Measurements from ENCODE around the gene POLR3E. TPM values are rescaled to one million over a fixed set of nuclear protein-coding genes. Genes with fewer than 3 reads are reported as not detected.

The POLR3E gene
- total RNA-seq, 1 experiment from 2014 or later, result 103 TPM

DNA sequence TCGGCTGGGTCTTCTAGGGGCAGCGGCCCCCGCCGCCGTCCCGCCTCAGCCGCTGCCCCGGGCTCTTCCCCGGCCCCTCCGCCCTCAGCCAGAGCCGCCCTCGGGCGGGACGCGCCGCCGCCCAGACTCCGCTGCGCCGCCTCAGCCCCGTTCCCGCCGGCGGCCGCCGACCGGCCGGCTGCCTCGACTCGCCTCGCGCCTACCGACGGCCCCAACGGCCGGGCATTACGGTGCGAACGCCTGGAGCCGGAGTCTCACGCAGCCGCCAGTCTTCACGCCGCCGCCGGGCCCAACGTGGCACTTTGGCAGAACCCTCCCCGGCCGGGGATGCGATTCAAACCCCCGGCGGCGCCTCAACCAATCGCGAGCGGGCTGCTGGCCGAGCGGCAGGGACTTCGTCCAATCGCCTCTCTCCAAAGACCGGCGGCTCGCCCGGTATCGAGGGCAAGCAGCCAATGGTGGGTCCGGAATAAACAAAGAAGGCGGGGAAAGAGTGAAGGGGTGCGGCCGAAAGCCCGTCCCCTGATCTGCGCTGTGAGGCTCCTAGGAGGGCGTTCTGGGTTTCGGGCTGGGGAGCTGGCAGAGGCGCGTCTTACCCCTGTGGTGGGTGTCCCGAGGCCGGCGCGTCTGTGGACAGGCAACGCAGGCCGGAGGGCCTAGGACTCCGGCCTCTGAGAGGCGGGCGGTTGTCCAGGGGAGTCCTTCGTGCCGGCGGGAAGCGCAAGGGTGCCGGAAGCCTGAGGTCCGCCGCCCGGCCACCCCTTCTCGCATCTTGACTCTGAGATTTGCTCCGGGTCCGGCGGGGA, 77.3 kb downstream of the POLR3E start, which contains the start of gene CDR2:
Gene CDR2 (minus strand): TSS at position 309 of the 806 bp plus-strand sequence. CDS start 310 bp downstream, outside the sequence.
- Histone ChIP-seq H3K23me2 (ENCODE audit: insufficient read length, low read depth, low read length, poor library complexity, severe bottlenecking) (peaks cover 11% of the 10 kb centered on the region), H3K4ac (ENCODE audit: low read depth, low read length) (no peak within 1 kb of the TSS), H3T11ph (ENCODE audit: low read length) (no peak within 1 kb of the TSS), H3K9ac (ENCODE audit: extremely low read depth, insufficient read length, low read length) (peak within 1 kb of the TSS; percentile 76), H3K4me2 (ENCODE audit: insufficient read depth, insufficient read length, low read length) (peak within 1 kb of the TSS; percentile 78), H3K27ac (ENCODE audit: insufficient read length, low read depth, low read length) (no peak within 1 kb of the TSS), H4K20me1 (ENCODE audit: control insufficient read depth, insufficient read depth, insufficient read length) (no peaks in the 10 kb centered on the region), H4K91ac (ENCODE audit: insufficient read length, low read depth, low read length) (no peak within 1 kb of the TSS), H3K23ac (ENCODE audit: insufficient read length, low read depth, low read length) (no peak within 1 kb of the TSS), H2BK5ac (ENCODE audit: insufficient read length, low read length) (no peak within 1 kb of the TSS), H3K27me3 (ENCODE audit: insufficient read depth, low read length) (no peaks in the 10 kb centered on the region), H2BK120ac (ENCODE audit: low read depth, low read length, poor library complexity, severe bottlenecking) (no peak within 1 kb of the TSS), H2BK12ac (ENCODE audit: insufficient read length, low read depth, low read length) (no peak within 1 kb of the TSS), H3K14ac (ENCODE audit: insufficient read depth, low read length) (peak within 1 kb of the TSS; percentile 83), H3K4me1 (ENCODE audit: insufficient read depth, low read length) (peaks cover 2% of the 10 kb centered on the region; the same call in 1 of the 2 replicates), H4K8ac (replicated peaks; ENCODE audit: insufficient read length, low read depth, low read length) (no peak within 1 kb of the TSS), H2AFZ (ENCODE audit: low read length) (no peak within 1 kb of the TSS), H3K56ac (ENCODE audit: insufficient read length, low read depth, low read length) (no peak within 1 kb of the TSS), H3K79me2 (ENCODE audit: insufficient read depth, low read length) (peaks cover 5% of the 10 kb centered on the region; the same call in 1 of the 2 replicates), H3K18ac (ENCODE audit: insufficient read length, low read depth, low read length) (peak within 1 kb of the TSS; percentile 74), H2BK15ac (ENCODE audit: low read depth, low read length) (no peak within 1 kb of the TSS; the same call in 1 of the 2 replicates), H4K5ac (ENCODE audit: insufficient read length, low read depth, low read length) (no peak within 1 kb of the TSS), H2AK5ac (ENCODE audit: insufficient read length, low read length) (no peak within 1 kb of the TSS), H2BK20ac (ENCODE audit: low read depth, low read length, poor library complexity, severe bottlenecking) (no peak within 1 kb of the TSS), H3K79me1 (ENCODE audit: insufficient read depth, low read depth, low read length, poor library complexity, severe bottlenecking) (peaks cover 3% of the 10 kb centered on the region), H3K9me3 (ENCODE audit: control insufficient read depth, low read depth, low read length) (no peaks in the 10 kb centered on the region)
- no CpG with 5 or more reads among the region's 96 CpGs for WGBS (ENCODE audit: extremely low coverage, insufficient read length, low lambda C conversion rate)
- Mint-ChIP-seq H3K4me1 (peaks cover 34 to 53% of the 10 kb centered on the region in 2 experiments), H3K27ac (peak within 1 kb of the TSS; percentile 51 to 94 (median 92); a peak in 5 of 7 replicates), H3K36me3 (ENCODE audit: insufficient read depth in 1 of 3, low read depth in 3 of 3) (peaks cover 5 to 19% (median 15%) of the 10 kb centered on the region in 3 experiments; a peak in 6 of 7 replicates), H3K9me3 (0 out of 5 replicates have a peak, but pooled peaks cover 0 to 2% of the 10 kb centered on the region in 2 experiments), H3K4me3 (peak within 1 kb of the TSS; percentile 86), H3K27me3 (ENCODE audit: low read depth) (peaks cover 11% of the 10 kb centered on the region)
- DNase-seq, result peak; percentile 98
- TF ChIP-seq, protein P1, sequence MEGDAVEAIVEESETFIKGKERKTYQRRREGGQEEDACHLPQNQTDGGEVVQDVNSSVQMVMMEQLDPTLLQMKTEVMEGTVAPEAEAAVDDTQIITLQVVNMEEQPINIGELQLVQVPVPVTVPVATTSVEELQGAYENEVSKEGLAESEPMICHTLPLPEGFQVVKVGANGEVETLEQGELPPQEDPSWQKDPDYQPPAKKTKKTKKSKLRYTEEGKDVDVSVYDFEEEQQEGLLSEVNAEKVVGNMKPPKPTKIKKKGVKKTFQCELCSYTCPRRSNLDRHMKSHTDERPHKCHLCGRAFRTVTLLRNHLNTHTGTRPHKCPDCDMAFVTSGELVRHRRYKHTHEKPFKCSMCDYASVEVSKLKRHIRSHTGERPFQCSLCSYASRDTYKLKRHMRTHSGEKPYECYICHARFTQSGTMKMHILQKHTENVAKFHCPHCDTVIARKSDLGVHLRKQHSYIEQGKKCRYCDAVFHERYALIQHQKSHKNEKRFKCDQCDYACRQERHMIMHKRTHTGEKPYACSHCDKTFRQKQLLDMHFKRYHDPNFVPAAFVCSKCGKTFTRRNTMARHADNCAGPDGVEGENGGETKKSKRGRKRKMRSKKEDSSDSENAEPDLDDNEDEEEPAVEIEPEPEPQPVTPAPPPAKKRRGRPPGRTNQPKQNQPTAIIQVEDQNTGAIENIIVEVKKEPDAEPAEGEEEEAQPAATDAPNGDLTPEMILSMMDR (conservative IDR thresholded peaks at IDR 0.05), result no peak
